Hepatocyte (in vitro differentiated cells): ENCODE measurements around the gene ABHD8.

Experiments used
- EZH2 ChIP-seq: fragments of 200-600 bp; sonication (generic); IDR thresholded peaks from 2 replicates; pipeline ENCODE4 v1.6.1; 2016; ENCODE audit warnings: antibody characterized with exemption, mild to moderate bottlenecking, borderline replicate concordance
- EZH2phosphoT487 ChIP-seq: fragments of 200-600 bp; sonication (generic); IDR thresholded peaks from one replicate; pipeline ENCODE4 v1.6.1; 2018; ENCODE audit warnings: antibody characterized with exemption, mild to moderate bottlenecking, low read depth, moderate library complexity; ENCODE audit not compliant: unreplicated experiment, severe bottlenecking
- TF ChIP-seq, protein P1 (sequence below): fragments of 200-600 bp; sonication (generic); IDR thresholded peaks from 2 replicates; pipeline ENCODE4 v1.5.1; 2016; ENCODE audit warnings: antibody characterized with exemption, mild to moderate bottlenecking; ENCODE audit not compliant: poor library complexity

DNA sequence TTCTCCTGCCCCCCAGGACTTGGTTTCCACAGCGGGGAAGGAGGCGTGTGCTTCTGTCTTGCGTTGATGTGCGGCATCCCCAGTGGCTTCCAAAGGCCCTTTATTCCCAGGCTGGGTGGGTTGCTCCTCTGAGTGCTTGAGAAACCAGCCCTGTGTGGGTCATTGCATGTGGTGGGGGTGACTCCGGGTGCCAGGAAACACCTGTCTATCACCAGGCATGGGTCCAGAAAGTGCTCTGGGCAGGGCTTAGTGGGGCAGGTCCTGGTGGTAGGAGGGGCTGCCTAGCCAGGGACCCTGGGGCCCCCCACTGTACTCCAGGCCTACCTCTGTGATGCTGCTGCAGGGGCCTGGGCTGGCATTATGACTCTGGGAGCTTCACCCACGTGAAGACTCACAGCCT is 15.7 kb upstream of the ABHD8 start:
- TF ChIP-seq, protein P1, sequence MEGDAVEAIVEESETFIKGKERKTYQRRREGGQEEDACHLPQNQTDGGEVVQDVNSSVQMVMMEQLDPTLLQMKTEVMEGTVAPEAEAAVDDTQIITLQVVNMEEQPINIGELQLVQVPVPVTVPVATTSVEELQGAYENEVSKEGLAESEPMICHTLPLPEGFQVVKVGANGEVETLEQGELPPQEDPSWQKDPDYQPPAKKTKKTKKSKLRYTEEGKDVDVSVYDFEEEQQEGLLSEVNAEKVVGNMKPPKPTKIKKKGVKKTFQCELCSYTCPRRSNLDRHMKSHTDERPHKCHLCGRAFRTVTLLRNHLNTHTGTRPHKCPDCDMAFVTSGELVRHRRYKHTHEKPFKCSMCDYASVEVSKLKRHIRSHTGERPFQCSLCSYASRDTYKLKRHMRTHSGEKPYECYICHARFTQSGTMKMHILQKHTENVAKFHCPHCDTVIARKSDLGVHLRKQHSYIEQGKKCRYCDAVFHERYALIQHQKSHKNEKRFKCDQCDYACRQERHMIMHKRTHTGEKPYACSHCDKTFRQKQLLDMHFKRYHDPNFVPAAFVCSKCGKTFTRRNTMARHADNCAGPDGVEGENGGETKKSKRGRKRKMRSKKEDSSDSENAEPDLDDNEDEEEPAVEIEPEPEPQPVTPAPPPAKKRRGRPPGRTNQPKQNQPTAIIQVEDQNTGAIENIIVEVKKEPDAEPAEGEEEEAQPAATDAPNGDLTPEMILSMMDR: no peak
- TF ChIP-seq EZH2phosphoT487 (no peak), EZH2 (no peak)
